ENCODE data around the gene MISP. TPM values are rescaled to one million over a fixed set of nuclear protein-coding genes. Genes with fewer than 3 reads are reported as not detected.

MISP gene
- total RNA-seq, 1 donor from 2014 or later, result 1.5 TPM

- H3K4me3 Mint-ChIP-seq, result peak within 1 kb of the TSS; percentile 66
- TF ChIP-seq CTCF (IDR thresholded peaks at IDR 0.05; ENCODE audit: unreplicated experiment), result no peak
Observed at GRCh38 chr19:708154-709143, 42.5 kb upstream of the MISP start, which contains the start of gene PALM. Gene PALM (plus strand): TSS chr19:708935. CDS start chr19:709147, 212 bp downstream.

GRCh38 chr19:709196-709964, 41.5 kb upstream of the MISP start:
- H3K36me3 Mint-ChIP-seq, result no peaks in the 10 kb centered on the region
- H3K27ac Mint-ChIP-seq, result no peak overlapping the region
- peaks cover 11% of the 10 kb centered on the region for H3K4me1 Mint-ChIP-seq
- DNase-seq (ENCODE audit: low spot score in 2 of 2, unreplicated experiment in 2 of 2), result no peak
- peaks cover 3% of the 10 kb centered on the region for H3K27me3 Mint-ChIP-seq (ENCODE audit: low read depth)
- TF ChIP-seq CTCF (IDR thresholded peaks at IDR 0.05; ENCODE audit: unreplicated experiment), result no peak
- peak overlapping the region; percentile 66 for H3K4me3 Mint-ChIP-seq
- H3K9me3 Mint-ChIP-seq, result peaks cover 3% of the 10 kb centered on the region

More at GRCh38 chr19:708154-709143, 42.5 kb upstream of the MISP start, which contains the start of gene PALM:
- H3K9me3 Mint-ChIP-seq, result peaks cover 3% of the 10 kb centered on the region
- peaks cover 3% of the 10 kb centered on the region for H3K27me3 Mint-ChIP-seq (ENCODE audit: low read depth)
- DNase-seq (ENCODE audit: low spot score in 2 of 2, unreplicated experiment in 2 of 2), result peak in 1 of 2 experiments; percentile 60
- peak within 1 kb of the TSS; percentile 31 for H3K27ac Mint-ChIP-seq
- no peaks in the 10 kb centered on the region for H3K36me3 Mint-ChIP-seq
- H3K4me1 Mint-ChIP-seq, result peaks cover 11% of the 10 kb centered on the region

DNA sequence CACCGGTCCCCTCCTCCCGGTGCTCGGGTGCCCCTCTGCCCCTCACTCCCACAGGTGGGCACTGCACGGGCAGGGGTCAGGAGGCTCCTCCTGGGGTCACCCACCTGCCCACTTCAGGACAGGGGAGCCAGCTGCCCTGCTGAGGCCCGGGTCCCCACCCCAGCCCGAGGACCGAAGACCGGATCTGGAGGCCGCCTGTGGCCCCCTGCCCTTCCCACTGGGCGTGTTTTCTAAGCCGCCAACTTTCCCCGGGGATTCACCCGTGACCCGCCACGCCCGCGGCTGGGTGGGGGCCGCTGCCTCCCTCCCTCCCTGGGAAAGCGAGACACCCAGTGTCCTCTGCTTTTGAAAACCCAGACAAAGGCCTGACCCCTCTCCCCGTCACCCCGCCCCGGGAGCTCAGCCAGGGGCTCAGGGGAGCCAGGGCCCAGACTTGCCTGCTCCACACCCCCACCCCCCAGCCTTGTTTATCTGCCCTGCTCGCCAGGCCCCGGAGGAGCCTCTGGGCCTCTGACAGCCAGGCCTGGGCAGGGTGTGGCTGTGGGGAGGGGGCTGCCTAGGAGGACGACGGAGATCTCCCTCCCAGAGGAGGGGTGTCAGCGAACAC, 40.8 kb upstream of the MISP start:
- Mint-ChIP-seq H3K4me3 (peak overlapping the region; percentile 66), H3K4me1 (peaks cover 11% of the 10 kb centered on the region), H3K27me3 (ENCODE audit: low read depth) (peaks cover 3% of the 10 kb centered on the region), H3K9me3 (peaks cover 3% of the 10 kb centered on the region), H3K27ac (no peak overlapping the region), H3K36me3 (no peaks in the 10 kb centered on the region)
- no peak for TF ChIP-seq CTCF (IDR thresholded peaks at IDR 0.05; ENCODE audit: unreplicated experiment)
- DNase-seq (ENCODE audit: low spot score in 2 of 2, unreplicated experiment in 2 of 2), result no peak

- no peak for TF ChIP-seq CTCF (IDR thresholded peaks at IDR 0.05; ENCODE audit: unreplicated experiment)
- H3K4me3 Mint-ChIP-seq, result peak overlapping the region; percentile 65
- H3K27me3 Mint-ChIP-seq (ENCODE audit: low read depth), result no peaks in the 10 kb centered on the region
- peak overlapping the region; percentile 78 for H3K27ac Mint-ChIP-seq
- H3K9me3 Mint-ChIP-seq, result peaks cover 10% of the 10 kb centered on the region
- peaks cover 7% of the 10 kb centered on the region for H3K36me3 Mint-ChIP-seq
- peaks cover 11% of the 10 kb centered on the region for H3K4me1 Mint-ChIP-seq
- no peak for DNase-seq (ENCODE audit: low spot score in 2 of 2, unreplicated experiment in 2 of 2)
Observed at GRCh38 chr19:710767-711166, 40.1 kb upstream of the MISP start.

DNA sequence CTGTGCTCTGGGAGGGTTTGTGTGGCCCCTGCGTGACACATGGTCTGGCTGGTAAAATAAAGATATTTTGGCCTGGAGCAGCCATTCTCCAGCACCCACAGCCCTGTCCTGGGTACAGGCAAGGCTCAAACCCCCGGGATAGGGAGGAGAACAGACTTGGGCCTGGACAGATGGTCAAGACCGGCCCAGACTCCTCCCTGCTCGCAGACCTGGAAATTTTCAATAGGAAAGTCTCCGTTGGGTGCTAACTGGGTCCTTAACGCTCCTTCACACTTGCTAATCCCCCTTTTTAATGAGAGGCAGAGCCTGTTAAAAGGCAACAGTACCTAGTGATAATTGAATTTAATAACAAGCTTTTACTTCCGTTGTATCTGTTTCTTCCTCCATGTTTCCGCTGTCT, 39.7 kb upstream of the MISP start:
- H3K27ac Mint-ChIP-seq, result peak overlapping the region; percentile 78
- DNase-seq (ENCODE audit: low spot score in 2 of 2, unreplicated experiment in 2 of 2), result no peak
- peaks cover 11% of the 10 kb centered on the region for H3K4me1 Mint-ChIP-seq
- H3K4me3 Mint-ChIP-seq, result peak overlapping the region; percentile 65
- no peaks in the 10 kb centered on the region for H3K27me3 Mint-ChIP-seq (ENCODE audit: low read depth)
- TF ChIP-seq CTCF (IDR thresholded peaks at IDR 0.05; ENCODE audit: unreplicated experiment), result no peak
- H3K9me3 Mint-ChIP-seq, result peaks cover 12% of the 10 kb centered on the region
- H3K36me3 Mint-ChIP-seq, result peaks cover 9% of the 10 kb centered on the region

All from mesothelial cell of epicardium (in vitro differentiated cells).